ENCODE results near the gene CTAGE1. TPM values are rescaled to one million over a fixed set of nuclear protein-coding genes. Genes with fewer than 3 reads are reported as not detected.
A peak's percentile ranks its signal among the peaks of the same experiment; 100 is the strongest.

CTAGE1 gene
- total RNA-seq, 1 experiment from 2014 or later: not detected

- H3K4me3 ChIP-seq (ENCODE audit: low read length): no peak overlapping the region
- no peaks in the 10 kb centered on the region for H3K9me3 ChIP-seq (ENCODE audit: low read length)
- peak; percentile 59 for ATAC-seq
- TF ChIP-seq CTCF (conservative IDR thresholded peaks at IDR 0.05; ENCODE audit: low read depth, low read length): no peak
- TF ChIP-seq EZH2phosphoT487 (IDR thresholded peaks at IDR 0.05; ENCODE audit: borderline replicate concordance, low read length): no peak
- TF ChIP-seq EZH2 (IDR thresholded peaks at IDR 0.05; ENCODE audit: low read length, unreplicated experiment): no peak
- no TSS peak for BruUV-seq (replicated peaks)
- H2AFZ ChIP-seq (ENCODE audit: low read length): no peak overlapping the region
- H4K20me1 ChIP-seq (ENCODE audit: low read length): no peaks in the 10 kb centered on the region
- intact Hi-C loops (cut with micrococcal nuclease): no loop called here
- no peaks in the 10 kb centered on the region for H3K79me2 ChIP-seq (ENCODE audit: low read length)
- H3K4me1 ChIP-seq (ENCODE audit: insufficient read depth, low read length): peaks cover 19% of the 10 kb centered on the region
- no peaks in the 10 kb centered on the region for H3K27me3 ChIP-seq (ENCODE audit: low read length)
- no peak overlapping the region for H3K27ac ChIP-seq (ENCODE audit: low read length)
- no peak overlapping the region for H3K4me2 ChIP-seq (ENCODE audit: low read length)
- DNase-seq: peak; percentile 33
- no peaks in the 10 kb centered on the region for H3F3A ChIP-seq (ENCODE audit: low read length, unreplicated experiment)
- ChIA-PET CTCF (no interaction called here), POLR2A (ENCODE audit: unreplicated experiment) (no interaction called here)
- no peaks in the 10 kb centered on the region for H3K36me3 ChIP-seq (ENCODE audit: low read depth, low read length)
- no peak overlapping the region for H3K9ac ChIP-seq (ENCODE audit: low read length)
- H3K9me2 ChIP-seq (replicated peaks; ENCODE audit: low read length): no peaks in the 10 kb centered on the region
Measured at GRCh38 chr18:22367303-22367702, 50.4 kb downstream of the CTAGE1 start.

- intact Hi-C loops (cut with micrococcal nuclease): loop anchor here (5.0 kb wide), 1 partner anchor 198 kb away; no protein-coding TSS in a partner anchor
- Histone ChIP-seq H3K4me3 (ENCODE audit: low read length) (no peak overlapping the region), H3K79me2 (ENCODE audit: low read length) (no peaks in the 10 kb centered on the region), H3K27ac (ENCODE audit: low read length) (no peak overlapping the region), H3F3A (ENCODE audit: low read length, unreplicated experiment) (no peaks in the 10 kb centered on the region), H4K20me1 (ENCODE audit: low read length) (no peaks in the 10 kb centered on the region), H3K27me3 (ENCODE audit: low read length) (no peaks in the 10 kb centered on the region), H2AFZ (ENCODE audit: low read length) (no peak overlapping the region), H3K36me3 (ENCODE audit: low read depth, low read length) (no peaks in the 10 kb centered on the region), H3K9me3 (ENCODE audit: low read length) (no peaks in the 10 kb centered on the region), H3K9me2 (replicated peaks; ENCODE audit: low read length) (no peaks in the 10 kb centered on the region), H3K4me2 (ENCODE audit: low read length) (no peak overlapping the region), H3K4me1 (ENCODE audit: insufficient read depth, low read length) (peaks cover 5% of the 10 kb centered on the region; the same call in 1 of the 2 replicates), H3K9ac (ENCODE audit: low read length) (no peak overlapping the region)
- DNase-seq (peak; percentile 34), ATAC-seq (peak; percentile 45; the same call in 1 of the 2 replicates)
- TF ChIP-seq CTCF (conservative IDR thresholded peaks at IDR 0.05; ENCODE audit: low read depth, low read length) (peak; percentile 38; the same call in 1 of the 2 replicates), EZH2phosphoT487 (IDR thresholded peaks at IDR 0.05; ENCODE audit: borderline replicate concordance, low read length) (no peak)
- ChIA-PET POLR2A (ENCODE audit: unreplicated experiment) (no interaction called here), CTCF (no interaction called here)
- BruUV-seq (replicated peaks): no TSS peak
Measured at GRCh38 chr18:22363867-22364463, 53.8 kb downstream of the CTAGE1 start.

Other genes starting within 250 kb of the CTAGE1 start
- gene GATA6, start 248.3 kb downstream of the CTAGE1 start, total RNA-seq (2014; rRNA removed): 19.4 and 24.1 TPM in 2 replicates

Data from PC-3 (cell line).